ENCODE data around the gene EXOSC1.

DNA sequence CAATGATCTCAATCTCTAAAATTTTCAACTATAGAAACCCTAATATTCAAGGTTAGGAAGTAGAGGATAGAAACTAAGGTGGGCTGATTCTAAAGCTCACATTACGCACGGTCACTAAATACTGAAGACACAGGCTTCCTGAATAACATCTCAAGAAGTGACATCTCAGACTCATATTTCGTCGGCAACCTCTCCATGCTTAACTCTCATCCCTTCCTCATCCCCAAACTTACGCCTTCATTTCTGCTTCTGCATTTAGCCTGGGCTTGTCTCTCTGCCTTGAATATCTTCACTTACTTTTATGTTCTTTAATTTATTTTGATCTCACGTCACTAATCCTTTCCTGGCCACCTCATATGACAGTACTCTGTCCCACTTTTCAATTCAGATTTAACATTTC, 10.6 kb downstream of the EXOSC1 start:
- no peak for TF ChIP-seq POLR2A (IDR thresholded peaks at IDR 0.05)
- TF ChIP-seq, protein P1, sequence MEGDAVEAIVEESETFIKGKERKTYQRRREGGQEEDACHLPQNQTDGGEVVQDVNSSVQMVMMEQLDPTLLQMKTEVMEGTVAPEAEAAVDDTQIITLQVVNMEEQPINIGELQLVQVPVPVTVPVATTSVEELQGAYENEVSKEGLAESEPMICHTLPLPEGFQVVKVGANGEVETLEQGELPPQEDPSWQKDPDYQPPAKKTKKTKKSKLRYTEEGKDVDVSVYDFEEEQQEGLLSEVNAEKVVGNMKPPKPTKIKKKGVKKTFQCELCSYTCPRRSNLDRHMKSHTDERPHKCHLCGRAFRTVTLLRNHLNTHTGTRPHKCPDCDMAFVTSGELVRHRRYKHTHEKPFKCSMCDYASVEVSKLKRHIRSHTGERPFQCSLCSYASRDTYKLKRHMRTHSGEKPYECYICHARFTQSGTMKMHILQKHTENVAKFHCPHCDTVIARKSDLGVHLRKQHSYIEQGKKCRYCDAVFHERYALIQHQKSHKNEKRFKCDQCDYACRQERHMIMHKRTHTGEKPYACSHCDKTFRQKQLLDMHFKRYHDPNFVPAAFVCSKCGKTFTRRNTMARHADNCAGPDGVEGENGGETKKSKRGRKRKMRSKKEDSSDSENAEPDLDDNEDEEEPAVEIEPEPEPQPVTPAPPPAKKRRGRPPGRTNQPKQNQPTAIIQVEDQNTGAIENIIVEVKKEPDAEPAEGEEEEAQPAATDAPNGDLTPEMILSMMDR (IDR thresholded peaks at IDR 0.05), result no peak
